HEK293 (cell line): ENCODE data around the gene OR52A5.

Source experiments
- CTCF ChIA-PET: fragments of 350-600 bp; formaldehyde crosslinking; extraction: SDS; loops from one replicate; lab custom pipeline; 2021; ENCODE audit warnings: antibody characterized with exemption; lab: Yijun Ruan, JAX
- POLR2A ChIA-PET: fragments of 300-600 bp; formaldehyde crosslinking; extraction: SDS; loops from one replicate; lab custom pipeline; 2020; ENCODE audit warnings: antibody characterized with exemption, inconsistent platforms; lab: Yijun Ruan, JAX
- H3K27ac ChIP-seq: fragments of 200-500 bp; sonication (Bioruptor generic); 2 replicates; pipeline ENCODE4 v1.5.1; 2014; ENCODE audit warnings: low read depth, low read length, control low read depth, inconsistent platforms; ENCODE audit errors: extremely low read depth
- H3K36me3 ChIP-seq, 2 experiments: fragments of 200-500 bp in 1 of 2; sonication (Bioruptor generic) in 1 of 2; 1 replicate in 1 of 2; 2 replicates in 1 of 2; pipeline ENCODE4 v1.5.1; 2014 to 2017; ENCODE audit warnings: inconsistent platforms in 2 of 2, low read length in 2 of 2; ENCODE audit not compliant: control insufficient read depth in 2 of 2, insufficient read depth in 1 of 2
- H3K4me1 ChIP-seq: fragments of 200-500 bp; sonication (Bioruptor generic); 2 replicates; pipeline ENCODE4 v1.5.1; 2014; ENCODE audit warnings: mild to moderate bottlenecking, low read length, inconsistent platforms; ENCODE audit not compliant: control insufficient read depth, insufficient read depth
- H3K4me3 ChIP-seq: 2 replicates; pipeline ENCODE4 v1.5.1; 2011; ENCODE audit warnings: low read depth, mild to moderate bottlenecking, control low read depth, low read length, moderate library complexity
- H3K9me3 ChIP-seq: fragments of 200-500 bp; sonication (Bioruptor generic); 2 replicates; pipeline ENCODE4 v1.5.1; 2014; ENCODE audit warnings: low read depth, low read length, inconsistent platforms; ENCODE audit not compliant: control insufficient read depth, insufficient read depth
- BCL6B ChIP-seq: fragments of 450-650 bp; formaldehyde crosslinking; IDR thresholded peaks from 2 replicates; pipeline ENCODE4 v1.5.1; 2017; ENCODE audit warnings: missing biosample characterization, missing genetic modification characterization
- FEZF1 ChIP-seq: fragments of 450-650 bp; formaldehyde crosslinking; IDR thresholded peaks from 2 replicates; pipeline ENCODE4 v1.5.1; 2016; ENCODE audit warnings: missing biosample characterization, missing genetic modification characterization
- GFI1B ChIP-seq: fragments of 450-650 bp; formaldehyde crosslinking; IDR thresholded peaks from 2 replicates; pipeline ENCODE4 v1.5.1; 2016; ENCODE audit warnings: missing biosample characterization, missing genetic modification characterization
- GLI2 ChIP-seq: fragments of 450-650 bp; formaldehyde crosslinking; IDR thresholded peaks from 2 replicates; pipeline ENCODE4; 2017; ENCODE audit warnings: missing biosample characterization, missing genetic modification characterization, low read depth, borderline replicate concordance
- KLF9 ChIP-seq: fragments of 450-650 bp; formaldehyde crosslinking; IDR thresholded peaks from 2 replicates; pipeline ENCODE4 v1.5.1; 2016; ENCODE audit warnings: missing biosample characterization, missing genetic modification characterization, low read depth
- MZF1 ChIP-seq: fragments of 450-650 bp; formaldehyde crosslinking; IDR thresholded peaks from 2 replicates; pipeline ENCODE4 v1.5.1; 2017; ENCODE audit warnings: missing biosample characterization, missing genetic modification characterization, borderline replicate concordance
- PRDM4 ChIP-seq: fragments of 450-650 bp; formaldehyde crosslinking; IDR thresholded peaks from 2 replicates; pipeline ENCODE4 v1.5.1; 2017; ENCODE audit warnings: missing biosample characterization, missing genetic modification characterization
- RBAK ChIP-seq: fragments of 450-650 bp; formaldehyde crosslinking; IDR thresholded peaks from 2 replicates; pipeline ENCODE4 v1.5.1; 2016; ENCODE audit warnings: missing biosample characterization, missing genetic modification characterization
- TRIM28 ChIP-seq: IDR thresholded peaks from 2 replicates; pipeline ENCODE4 v1.6.1; 2011; ENCODE audit warnings: low read length, control low read depth, borderline replicate concordance
- YY2 ChIP-seq: fragments of 450-650 bp; formaldehyde crosslinking; IDR thresholded peaks from 2 replicates; pipeline ENCODE4 v1.5.1; 2016; ENCODE audit warnings: missing biosample characterization, missing genetic modification characterization
- ZBTB17 ChIP-seq: fragments of 450-650 bp; formaldehyde crosslinking; IDR thresholded peaks from 2 replicates; pipeline ENCODE4 v1.5.1; 2016; ENCODE audit warnings: missing biosample characterization, missing genetic modification characterization
- ZNF174 ChIP-seq: fragments of 450-650 bp; formaldehyde crosslinking; IDR thresholded peaks from 2 replicates; pipeline ENCODE4 v1.5.0; 2017; ENCODE audit warnings: missing biosample characterization, mild to moderate bottlenecking, missing genetic modification characterization
- ZNF184 ChIP-seq: fragments of 450-650 bp; IDR thresholded peaks from 2 replicates; pipeline ENCODE4 v1.5.1; 2018; ENCODE audit warnings: missing biosample characterization, mild to moderate bottlenecking, missing genetic modification characterization
- ZNF202 ChIP-seq: fragments of 450-650 bp; formaldehyde crosslinking; IDR thresholded peaks from 2 replicates; pipeline ENCODE4 v1.5.1; 2016; ENCODE audit warnings: missing biosample characterization, missing genetic modification characterization, borderline replicate concordance
- ZNF214 ChIP-seq: fragments of 450-650 bp; formaldehyde crosslinking; IDR thresholded peaks from 2 replicates; pipeline ENCODE4 v1.5.1; 2017; ENCODE audit warnings: missing biosample characterization, mild to moderate bottlenecking, missing genetic modification characterization, borderline replicate concordance
- ZNF350 ChIP-seq: fragments of 450-650 bp; formaldehyde crosslinking; IDR thresholded peaks from 2 replicates; pipeline ENCODE4 v1.5.0; 2017; ENCODE audit warnings: missing biosample characterization, mild to moderate bottlenecking, missing genetic modification characterization
- ZNF398 ChIP-seq: fragments of 450-650 bp; formaldehyde crosslinking; IDR thresholded peaks from 2 replicates; pipeline ENCODE4 v1.5.1; 2017; ENCODE audit warnings: missing biosample characterization, missing genetic modification characterization
- ZNF423 ChIP-seq: fragments of 450-650 bp; formaldehyde crosslinking; IDR thresholded peaks from 2 replicates; pipeline ENCODE4 v1.5.1; 2016; ENCODE audit warnings: missing biosample characterization, missing genetic modification characterization
- ZNF501 ChIP-seq: fragments of 450-650 bp; formaldehyde crosslinking; IDR thresholded peaks from 2 replicates; pipeline ENCODE4 v1.5.1; 2016; ENCODE audit warnings: missing biosample characterization, missing genetic modification characterization
- ZNF549 ChIP-seq: fragments of 450-650 bp; IDR thresholded peaks from 2 replicates; pipeline ENCODE4 v1.5.1; 2018; ENCODE audit warnings: missing biosample characterization, missing genetic modification characterization, mild to moderate bottlenecking, inconsistent platforms, moderate library complexity
- ZNF645 ChIP-seq: fragments of 450-650 bp; formaldehyde crosslinking; IDR thresholded peaks from 2 replicates; pipeline ENCODE4; 2016; ENCODE audit warnings: missing biosample characterization, missing genetic modification characterization
- ZNF692 ChIP-seq: fragments of 450-650 bp; formaldehyde crosslinking; IDR thresholded peaks from 2 replicates; pipeline ENCODE4 v1.5.1; 2016; ENCODE audit warnings: missing biosample characterization, missing genetic modification characterization
- ZXDB ChIP-seq: fragments of 450-650 bp; formaldehyde crosslinking; IDR thresholded peaks from 2 replicates; pipeline ENCODE4 v1.5.1; 2016; ENCODE audit warnings: missing biosample characterization, missing genetic modification characterization

Gene OR52A5

GRCh38 chr11:5159806-5160205 is 21.6 kb upstream of the OR52A5 start:
- Histone ChIP-seq H3K9me3 (no peaks in the 10 kb centered on the region), H3K36me3 (no peaks in the 10 kb centered on the region), H3K27ac (no peak overlapping the region), H3K4me1 (no peaks in the 10 kb centered on the region), H3K4me3 (no peak overlapping the region)
- ChIA-PET POLR2A (no interaction called here), CTCF (no interaction called here)
- TF ChIP-seq ZNF174 (no peak), RBAK (tag by site-specific recombination) (no peak), FEZF1 (tag by site-specific recombination) (no peak), YY2 (tag by site-specific recombination) (no peak), TRIM28 (no peak), ZNF501 (tag by site-specific recombination) (no peak), MZF1 (tag by site-specific recombination) (no peak), ZNF214 (tag by site-specific recombination) (no peak), ZXDB (tag by site-specific recombination) (no peak), ZNF350 (no peak), PRDM4 (tag by site-specific recombination) (no peak), KLF9 (tag by site-specific recombination) (no peak), ZNF645 (tag by site-specific recombination) (no peak), ZNF423 (tag by site-specific recombination) (no peak), ZBTB17 (tag by site-specific recombination) (no peak), GFI1B (tag by site-specific recombination) (no peak), ZNF692 (tag by site-specific recombination) (no peak), GLI2 (tag by site-specific recombination) (no peak), ZNF398 (no peak), ZNF202 (tag by site-specific recombination) (no peak)

GRCh38 chr11:5154657-5155056 is 16.5 kb upstream of the OR52A5 start, which contains the start of gene OR52A1:
Gene OR52A1 (minus strand): TSS chr11:5154757. CDS start chr11:5152369, 2,388 bp downstream.
- ChIA-PET POLR2A (no interaction called here), CTCF (no interaction called here)
- Histone ChIP-seq H3K4me1 (no peaks in the 10 kb centered on the region), H3K9me3 (no peaks in the 10 kb centered on the region), H3K27ac (no peak within 1 kb of the TSS), H3K36me3 (no peaks in the 10 kb centered on the region), H3K4me3 (no peak within 1 kb of the TSS)
- TF ChIP-seq ZNF184 (tag by site-specific recombination) (no peak), ZNF549 (tag by site-specific recombination) (no peak), BCL6B (tag by site-specific recombination) (no peak)
